HG03575 (cell line): ENCODE measurements around the gene SLF2.

ENCODE experiments used
- ATAC-seq: cut with Tn5 transposase; IDR thresholded peaks from one replicate; pipeline ENCODE4 v1.9.1; 2021; ENCODE audit not compliant: unreplicated experiment, insufficient number of reproducible peaks, low FRiP score; ENCODE audit errors: extremely low read depth

The SLF2 gene

GRCh38 chr10:100993986-100994708, 81.4 kb downstream of the SLF2 start:
- ATAC-seq, result no peak

GRCh38 chr10:100995181-100995580, 82.4 kb downstream of the SLF2 start:
- no peak for ATAC-seq

- no peak for ATAC-seq
These were observed 84.1 kb downstream of the SLF2 start for GRCh38 chr10:100996678-100997359.

GRCh38 chr10:100997360-100998182, 84.8 kb downstream of the SLF2 start:
- no peak for ATAC-seq

- ATAC-seq, result no peak
These were observed 85.6 kb downstream of the SLF2 start for GRCh38 chr10:100998183-100998990.

- no peak for ATAC-seq
These were observed 86.4 kb downstream of the SLF2 start for GRCh38 chr10:100998991-100999741.

GRCh38 chr10:100999742-101000126, 87.0 kb downstream of the SLF2 start, which contains the start of gene LZTS2:
Gene LZTS2, plus strand, starts transcription at chr10:100999808. Its CDS starts 2,731 bp downstream, at chr10:101002539.
- no peak for ATAC-seq

GRCh38 chr10:101000127-101000914, 87.6 kb downstream of the SLF2 start:
- ATAC-seq, result no peak

- no peak for ATAC-seq
These were observed 88.3 kb downstream of the SLF2 start for GRCh38 chr10:101000915-101001658.

GRCh38 chr10:101001659-101002035, 88.9 kb downstream of the SLF2 start:
- ATAC-seq, result no peak

- ATAC-seq, result no peak
These were observed 89.7 kb downstream of the SLF2 start for GRCh38 chr10:101002456-101002855.

GRCh38 chr10:101003639-101004206, 91.0 kb downstream of the SLF2 start:
- ATAC-seq, result no peak

- ATAC-seq, result no peak
These were observed 92.6 kb downstream of the SLF2 start for GRCh38 chr10:101005361-101005760.

- no peak for ATAC-seq
These were observed 93.3 kb downstream of the SLF2 start for GRCh38 chr10:101005869-101006567.

GRCh38 chr10:101006593-101007098, 93.9 kb downstream of the SLF2 start:
- no peak for ATAC-seq
